K562 treated with DMSO at 1 percent for 24 hours (cell line): ENCODE results near the gene NR6A1. TPM values are rescaled to one million over a fixed set of nuclear protein-coding genes. Genes with fewer than 3 reads are reported as not detected.

ENCODE experiments used
- total RNA-seq: library from RNA; unstranded; fragments of 300-600 nt; gene quantifications from 2 replicates; pipeline ENCODE4 v1.2.3, GENCODE V29; 2022; ENCODE audit warnings: low read depth; ENCODE audit not compliant: insufficient read depth

Gene NR6A1
- 11.1 and 12.3 TPM in 2 replicates for total RNA-seq

DNA sequence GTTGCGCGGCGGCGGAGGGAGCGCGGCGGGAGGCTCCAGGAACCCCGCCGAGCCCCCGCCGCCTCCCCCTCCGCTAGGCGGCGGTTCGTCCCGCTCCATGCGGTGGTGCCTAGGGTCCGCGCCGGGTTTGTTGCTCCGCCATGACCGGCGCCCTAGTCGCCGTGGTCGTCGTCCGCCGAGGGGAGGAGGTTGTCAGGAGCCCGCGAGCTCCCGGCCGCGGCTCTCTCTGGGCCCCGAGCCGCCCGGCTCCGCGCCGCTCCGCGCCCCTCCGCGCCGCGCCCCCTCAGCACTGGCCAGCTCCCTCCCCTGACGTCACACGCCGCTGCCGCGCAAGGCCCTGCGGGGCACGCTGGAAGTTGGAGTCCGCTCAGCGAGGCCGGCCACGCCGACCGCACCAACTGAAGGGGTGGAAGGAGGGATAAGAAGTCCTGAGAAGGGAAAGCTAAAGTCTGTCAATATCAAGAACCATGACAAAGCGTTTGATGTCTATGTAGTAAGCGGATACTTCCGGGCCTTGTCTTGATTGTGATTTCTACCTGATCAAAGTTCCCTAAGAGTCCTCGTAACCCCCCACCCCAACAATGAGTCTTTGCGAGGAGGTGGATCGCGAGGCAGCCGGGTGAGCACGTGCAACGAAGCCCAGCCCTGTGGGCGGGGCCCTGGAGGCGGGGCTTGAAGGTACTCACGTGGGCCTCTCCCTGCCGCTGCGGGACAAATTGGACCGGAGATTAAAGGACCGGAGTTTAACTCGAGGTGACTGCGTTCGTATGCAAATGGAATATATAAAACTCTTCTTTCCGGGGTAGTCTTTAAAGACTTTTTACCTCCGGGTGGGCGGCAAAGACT is at the start of gene NR6A1:
TSS of gene NR6A1 (minus strand) at position 291 of the 846 bp plus-strand sequence.

GRCh38 chr9:124776954-124777648 is 6.0 kb upstream of the NR6A1 start, which contains the start of gene OLFML2A:
Gene OLFML2A, plus strand, starts transcription at chr9:124777133. Its CDS starts 138 bp downstream, at chr9:124777271.

GRCh38 chr9:124506931-124507879 is 263.9 kb downstream of the NR6A1 start, which contains the start of gene NR5A1:
Gene NR5A1, minus strand, starts transcription at chr9:124507399. Its CDS starts 4,004 bp downstream, at chr9:124503395.

Other genes starting within 250 kb of the NR6A1 start
- 0.03 TPM in 1 of 2 replicates, not detected in the other for gene OLFML2A, start 5.8 kb upstream of the NR6A1 start, total RNA-seq
- gene WDR38, start 82.1 kb upstream of the NR6A1 start, total RNA-seq = not detected in 2 replicates
- 7,091 and 7,294 TPM in 2 replicates for gene RPL35, start 90.6 kb upstream of the NR6A1 start, total RNA-seq
- gene ARPC5L, start 90.8 kb upstream of the NR6A1 start, total RNA-seq = 72.1 and 75.6 TPM in 2 replicates
- gene GOLGA1, start 169.8 kb upstream of the NR6A1 start, total RNA-seq = 6.4 and 7.9 TPM in 2 replicates